PC-3 (cell line): ENCODE measurements around the gene PDSS2. TPM values are rescaled to one million over a fixed set of nuclear protein-coding genes. Genes with fewer than 3 reads are reported as not detected.

Experiments used
- ATAC-seq: fragments of 200-7000 bp; cut with Tn5 transposase; 2 replicates; pipeline ENCODE4 v1.9.1; 2020; ENCODE audit warnings: mild to moderate bottlenecking, moderate library complexity
- BruUV-seq: library from RNA; stranded (reverse); fragments of 400-500 nt; replicated peaks from 2 replicates; lab custom pipeline; 2021; lab: Mats Ljungman, UMichigan
- CTCF ChIA-PET: fragments of 300-600 bp; sonication (Branson Sonifier 250); formaldehyde crosslinking; loops from one replicate; lab custom pipeline; 2022; ENCODE audit warnings: antibody characterized with exemption; lab: Charles Lee
- POLR2A ChIA-PET: fragments of 300-600 bp; sonication (Branson Sonifier 250); formaldehyde crosslinking; loops from one replicate; lab custom pipeline; 2022; ENCODE audit warnings: antibody characterized with exemption; ENCODE audit not compliant: unreplicated experiment; lab: Charles Lee
- DNase-seq: peaks from one replicate; pipeline ENCODE4 v3.0.0-alpha.2; 2015
- H2AFZ ChIP-seq: fragments of 300-600 bp; sonication (generic); 2 replicates; pipeline ENCODE4 v1.6.0; 2016; ENCODE audit warnings: antibody characterized with exemption, low read length
- H3F3A ChIP-seq: fragments of 300-600 bp; sonication (generic); one replicate; pipeline ENCODE4 v1.6.0; 2017; ENCODE audit warnings: antibody characterized with exemption, low read length, control low read depth, mild to moderate bottlenecking; ENCODE audit not compliant: unreplicated experiment
- H3K27ac ChIP-seq: fragments of 300-600 bp; sonication (generic); 2 replicates; pipeline ENCODE4 v1.5.1; 2016; ENCODE audit warnings: mild to moderate bottlenecking, low read length
- H3K27me3 ChIP-seq: fragments of 300-600 bp; sonication (generic); 2 replicates; pipeline ENCODE4 v1.6.1; 2016; ENCODE audit warnings: low read length, mixed read lengths
- H3K36me3 ChIP-seq: fragments of 300-600 bp; sonication (generic); 2 replicates; pipeline ENCODE4 v1.6.1; 2016; ENCODE audit warnings: low read depth, mixed run types, low read length, mixed read lengths
- H3K4me1 ChIP-seq: fragments of 300-600 bp; sonication (generic); 2 replicates; pipeline ENCODE4 v1.5.1; 2016; ENCODE audit warnings: low read length; ENCODE audit not compliant: insufficient read depth
- H3K4me2 ChIP-seq: fragments of 300-600 bp; sonication (generic); 2 replicates; pipeline ENCODE4 v1.6.0; 2016; ENCODE audit warnings: low read length
- H3K4me3 ChIP-seq: fragments of 300-600 bp; sonication (generic); 2 replicates; pipeline ENCODE4 v1.5.1; 2016; ENCODE audit warnings: mild to moderate bottlenecking, low read length, mixed read lengths
- H3K79me2 ChIP-seq: fragments of 300-600 bp; sonication (generic); 2 replicates; pipeline ENCODE4 v1.6.1; 2017; ENCODE audit warnings: low read length, mixed read lengths
- H3K9ac ChIP-seq: fragments of 300-600 bp; sonication (generic); 2 replicates; pipeline ENCODE4 v1.6.0; 2016; ENCODE audit warnings: mild to moderate bottlenecking, low read length
- H3K9me2 ChIP-seq: fragments of 300-600 bp; sonication (generic); replicated peaks from 2 replicates; pipeline ENCODE4 v1.6.1; 2016; ENCODE audit warnings: mixed run types, low read length, mixed read lengths
- H3K9me3 ChIP-seq: fragments of 300-600 bp; sonication (generic); 2 replicates; pipeline ENCODE4 v1.6.1; 2016; ENCODE audit warnings: low read length, mixed read lengths
- H4K20me1 ChIP-seq: fragments of 300-600 bp; sonication (generic); 2 replicates; pipeline ENCODE4 v1.6.1; 2016; ENCODE audit warnings: low read length, mixed read lengths
- EZH2 ChIP-seq: fragments of 300-600 bp; sonication (generic); IDR thresholded peaks from one replicate; pipeline ENCODE4 v1.6.1; 2017; ENCODE audit warnings: antibody characterized with exemption, mild to moderate bottlenecking, low read length; ENCODE audit not compliant: unreplicated experiment
- EZH2phosphoT487 ChIP-seq: fragments of 300-600 bp; sonication (generic); IDR thresholded peaks from 2 replicates; pipeline ENCODE4 v1.6.1; 2018; ENCODE audit warnings: mild to moderate bottlenecking, antibody characterized with exemption, low read length, borderline replicate concordance
- intact Hi-C: fragments of 100-400 bp; cut with micrococcal nuclease; formaldehyde crosslinking; loops from 2 replicates; pipeline ENCODE4 v1.9.0; 2023
- total RNA-seq: library from RNA; depleted of rRNA; stranded (reverse); fragments of >200 nt; gene quantifications from 2 replicates; pipeline ENCODE4 v1.2.3, GENCODE V29; 2014
- TF ChIP-seq, protein P1 (sequence below): fragments of 300-600 bp; sonication (generic); conservative IDR thresholded peaks from 2 replicates; pipeline ENCODE4 v1.5.1; 2017; ENCODE audit warnings: antibody characterized with exemption, low read depth, mild to moderate bottlenecking, low read length

The PDSS2 gene
- total RNA-seq, 1 experiment from 2014 or later: 6.6 TPM

DNA sequence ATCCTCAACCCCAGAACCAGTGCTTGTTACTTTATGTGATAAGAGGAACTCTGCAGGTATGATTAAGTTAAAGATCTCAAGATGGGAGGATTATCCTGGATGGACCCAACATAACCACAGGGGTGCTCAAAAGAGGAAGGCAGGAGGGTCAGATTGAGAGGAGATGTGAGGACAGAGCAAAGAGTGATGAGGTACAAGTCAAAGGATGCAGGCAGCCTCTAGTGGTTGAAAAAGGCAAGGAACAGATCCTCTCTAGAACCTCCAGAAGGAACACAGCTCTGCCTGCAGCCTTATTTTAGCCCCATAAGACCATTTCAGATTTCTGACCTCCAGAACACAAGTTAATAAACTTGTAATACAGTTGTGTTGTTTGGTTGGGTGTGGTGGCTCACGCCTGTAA lies 41.2 kb downstream of the PDSS2 start:
- no peak overlapping the region for H3K9ac ChIP-seq
- ChIA-PET POLR2A (no interaction called here), CTCF (no interaction called here)
- no peak overlapping the region for H2AFZ ChIP-seq
- no peaks in the 10 kb centered on the region for H4K20me1 ChIP-seq
- no peaks in the 10 kb centered on the region for H3K9me2 ChIP-seq
- H3K27me3 ChIP-seq: no peaks in the 10 kb centered on the region
- H3K4me3 ChIP-seq: no peak overlapping the region
- no peak overlapping the region for H3K27ac ChIP-seq
- H3K36me3 ChIP-seq: no peaks in the 10 kb centered on the region
- no peaks in the 10 kb centered on the region for H3F3A ChIP-seq
- DNase-seq (peak; percentile 7), ATAC-seq (peak; percentile 40; the same call in 1 of the 2 replicates)
- no peaks in the 10 kb centered on the region for H3K9me3 ChIP-seq
- intact Hi-C loops: no loop called here
- H3K4me2 ChIP-seq: no peak overlapping the region
- no peaks in the 10 kb centered on the region for H3K79me2 ChIP-seq
- TF ChIP-seq, protein P1, sequence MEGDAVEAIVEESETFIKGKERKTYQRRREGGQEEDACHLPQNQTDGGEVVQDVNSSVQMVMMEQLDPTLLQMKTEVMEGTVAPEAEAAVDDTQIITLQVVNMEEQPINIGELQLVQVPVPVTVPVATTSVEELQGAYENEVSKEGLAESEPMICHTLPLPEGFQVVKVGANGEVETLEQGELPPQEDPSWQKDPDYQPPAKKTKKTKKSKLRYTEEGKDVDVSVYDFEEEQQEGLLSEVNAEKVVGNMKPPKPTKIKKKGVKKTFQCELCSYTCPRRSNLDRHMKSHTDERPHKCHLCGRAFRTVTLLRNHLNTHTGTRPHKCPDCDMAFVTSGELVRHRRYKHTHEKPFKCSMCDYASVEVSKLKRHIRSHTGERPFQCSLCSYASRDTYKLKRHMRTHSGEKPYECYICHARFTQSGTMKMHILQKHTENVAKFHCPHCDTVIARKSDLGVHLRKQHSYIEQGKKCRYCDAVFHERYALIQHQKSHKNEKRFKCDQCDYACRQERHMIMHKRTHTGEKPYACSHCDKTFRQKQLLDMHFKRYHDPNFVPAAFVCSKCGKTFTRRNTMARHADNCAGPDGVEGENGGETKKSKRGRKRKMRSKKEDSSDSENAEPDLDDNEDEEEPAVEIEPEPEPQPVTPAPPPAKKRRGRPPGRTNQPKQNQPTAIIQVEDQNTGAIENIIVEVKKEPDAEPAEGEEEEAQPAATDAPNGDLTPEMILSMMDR: peak; percentile 53
- no peak for TF ChIP-seq EZH2phosphoT487
- BruUV-seq: no TSS peak
- no peaks in the 10 kb centered on the region for H3K4me1 ChIP-seq

DNA sequence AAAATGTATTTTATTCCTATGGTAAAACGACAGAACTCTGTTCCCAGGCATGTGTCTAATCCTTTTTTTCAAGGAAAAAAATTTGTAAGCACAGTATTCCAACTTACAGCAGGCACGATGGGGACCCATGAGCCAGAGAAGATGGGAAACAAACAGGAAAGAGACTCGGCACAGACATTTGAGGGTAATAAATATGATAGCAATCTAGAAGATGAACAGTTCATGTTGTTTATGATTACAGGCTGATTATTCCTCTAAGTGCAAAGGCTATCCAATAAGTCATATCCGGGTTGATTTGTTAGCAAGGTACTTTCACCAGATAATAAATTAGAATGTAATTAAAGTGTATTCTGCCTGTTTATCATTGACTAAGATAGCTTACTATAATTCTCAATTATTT lies 43.2 kb downstream of the PDSS2 start:
- BruUV-seq: no TSS peak
- CTCF ChIA-PET: no interaction called here
- POLR2A ChIA-PET: no interaction called here
- H2AFZ ChIP-seq: no peak overlapping the region
- no peak overlapping the region for H3K9ac ChIP-seq
- H3K79me2 ChIP-seq: no peaks in the 10 kb centered on the region
- H3K27me3 ChIP-seq: no peaks in the 10 kb centered on the region
- H3K9me3 ChIP-seq: no peaks in the 10 kb centered on the region
- H3K9me2 ChIP-seq: no peaks in the 10 kb centered on the region
- no peaks in the 10 kb centered on the region for H3F3A ChIP-seq
- H3K4me1 ChIP-seq: no peaks in the 10 kb centered on the region
- H3K4me2 ChIP-seq: no peak overlapping the region
- H4K20me1 ChIP-seq: no peaks in the 10 kb centered on the region
- H3K27ac ChIP-seq: no peak overlapping the region
- intact Hi-C loops: no loop called here
- no peaks in the 10 kb centered on the region for H3K36me3 ChIP-seq
- TF ChIP-seq, protein P1: no peak
- TF ChIP-seq EZH2 (no peak), EZH2phosphoT487 (no peak)
- ATAC-seq (no peak), DNase-seq (no peak)
- no peak overlapping the region for H3K4me3 ChIP-seq

DNA sequence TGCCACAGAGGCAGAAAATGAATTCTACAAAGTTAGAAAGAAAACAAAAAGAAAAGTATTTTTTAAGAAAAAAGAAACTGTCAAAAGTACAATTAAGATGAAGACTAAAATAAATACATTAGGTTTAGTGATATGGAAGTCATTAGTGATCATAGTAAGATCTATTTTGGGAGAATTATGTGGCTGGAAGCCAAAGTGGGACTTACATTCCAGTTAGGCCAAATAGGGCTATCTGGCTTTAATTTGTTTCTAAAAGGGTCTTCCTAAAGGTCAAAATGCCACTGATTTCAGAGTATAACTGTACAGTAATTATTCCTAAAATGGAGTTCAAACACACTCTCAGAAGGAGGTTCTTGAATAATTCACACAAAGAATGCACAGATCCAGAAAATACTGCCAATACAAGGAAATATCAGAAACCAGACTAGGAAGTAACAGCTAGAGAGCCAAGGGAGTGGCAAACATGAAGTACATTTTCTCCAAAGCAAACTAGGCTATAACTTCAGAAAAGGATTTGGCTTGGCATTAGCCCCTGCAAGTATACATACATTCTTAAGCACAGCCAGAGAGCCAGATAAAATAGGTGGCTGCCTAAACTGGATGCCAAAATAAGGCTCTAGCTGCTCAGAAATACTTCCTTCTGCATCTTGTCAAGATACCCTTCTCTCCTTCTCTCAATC lies 45.3 kb downstream of the PDSS2 start:
- no peak for DNase-seq
- BruUV-seq: no TSS peak
- no peak for ATAC-seq
- H3K9ac ChIP-seq: no peak overlapping the region
- H3K4me2 ChIP-seq: no peak overlapping the region
- TF ChIP-seq, protein P1: no peak
- H3K9me2 ChIP-seq: no peaks in the 10 kb centered on the region
- H2AFZ ChIP-seq: no peak overlapping the region
- ChIA-PET POLR2A (no interaction called here), CTCF (no interaction called here)
- H3K36me3 ChIP-seq: no peaks in the 10 kb centered on the region
- intact Hi-C loops: no loop called here
- no peak overlapping the region for H3K4me3 ChIP-seq
- no peak overlapping the region for H3K27ac ChIP-seq
- no peaks in the 10 kb centered on the region for H3K9me3 ChIP-seq
- no peaks in the 10 kb centered on the region for H3K79me2 ChIP-seq
- H3K27me3 ChIP-seq: no peaks in the 10 kb centered on the region
- H3F3A ChIP-seq: no peaks in the 10 kb centered on the region
- H4K20me1 ChIP-seq: no peaks in the 10 kb centered on the region
- H3K4me1 ChIP-seq: no peaks in the 10 kb centered on the region
